Measurements from ENCODE around the gene RABAC1. TPM values are rescaled to one million over a fixed set of nuclear protein-coding genes. Genes with fewer than 3 reads are reported as not detected.

RABAC1 gene
- total RNA-seq, 6 experiments from 2014 or later: 53.6 to 124 (median 75.8) TPM

- Histone ChIP-seq H3K4me1 (no peaks in the 10 kb centered on the region), H3K4me3 (no peak overlapping the region), H3K36me3 (no peaks in the 10 kb centered on the region), H3K9me3 (no peaks in the 10 kb centered on the region), H3K27ac (no peak overlapping the region), H3K27me3 (no peaks in the 10 kb centered on the region)
- ATAC-seq: peak in 1 of 4 donors; percentile 9
- no peak for TF ChIP-seq POLR2A (IDR thresholded peaks at IDR 0.05)
- TF ChIP-seq, protein P1, sequence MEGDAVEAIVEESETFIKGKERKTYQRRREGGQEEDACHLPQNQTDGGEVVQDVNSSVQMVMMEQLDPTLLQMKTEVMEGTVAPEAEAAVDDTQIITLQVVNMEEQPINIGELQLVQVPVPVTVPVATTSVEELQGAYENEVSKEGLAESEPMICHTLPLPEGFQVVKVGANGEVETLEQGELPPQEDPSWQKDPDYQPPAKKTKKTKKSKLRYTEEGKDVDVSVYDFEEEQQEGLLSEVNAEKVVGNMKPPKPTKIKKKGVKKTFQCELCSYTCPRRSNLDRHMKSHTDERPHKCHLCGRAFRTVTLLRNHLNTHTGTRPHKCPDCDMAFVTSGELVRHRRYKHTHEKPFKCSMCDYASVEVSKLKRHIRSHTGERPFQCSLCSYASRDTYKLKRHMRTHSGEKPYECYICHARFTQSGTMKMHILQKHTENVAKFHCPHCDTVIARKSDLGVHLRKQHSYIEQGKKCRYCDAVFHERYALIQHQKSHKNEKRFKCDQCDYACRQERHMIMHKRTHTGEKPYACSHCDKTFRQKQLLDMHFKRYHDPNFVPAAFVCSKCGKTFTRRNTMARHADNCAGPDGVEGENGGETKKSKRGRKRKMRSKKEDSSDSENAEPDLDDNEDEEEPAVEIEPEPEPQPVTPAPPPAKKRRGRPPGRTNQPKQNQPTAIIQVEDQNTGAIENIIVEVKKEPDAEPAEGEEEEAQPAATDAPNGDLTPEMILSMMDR (IDR thresholded peaks at IDR 0.05): no peak
- no peak for DNase-seq
- intact Hi-C loops (cut with DNase I): no loop called here
- 80% methylated on average over 2 of the region's 19 CpGs for WGBS (ENCODE audit: insufficient coverage, low coverage, low lambda C conversion rate, missing lambda C conversion rate)
Observed at GRCh38 chr19:41969772-41970458, 10.8 kb upstream of the RABAC1 start.

- Histone ChIP-seq H3K4me3 (no peak overlapping the region), H3K36me3 (no peaks in the 10 kb centered on the region), H3K27ac (no peak overlapping the region), H3K27me3 (no peaks in the 10 kb centered on the region), H3K4me1 (no peaks in the 10 kb centered on the region), H3K9me3 (no peaks in the 10 kb centered on the region)
- TF ChIP-seq POLR2A (IDR thresholded peaks at IDR 0.05): no peak
- TF ChIP-seq, protein P1 (IDR thresholded peaks at IDR 0.05): no peak
- intact Hi-C loops (cut with DNase I): no loop called here
- peak in 1 of 3 donors; percentile 42 for DNase-seq
- ATAC-seq: peak in 1 of 4 donors; percentile 18
- 49% methylated on average over 7 of the region's 28 CpGs for WGBS (ENCODE audit: insufficient coverage, low coverage, low lambda C conversion rate, missing lambda C conversion rate)
Observed at GRCh38 chr19:41968751-41969595, 9.9 kb upstream of the RABAC1 start.

DNA sequence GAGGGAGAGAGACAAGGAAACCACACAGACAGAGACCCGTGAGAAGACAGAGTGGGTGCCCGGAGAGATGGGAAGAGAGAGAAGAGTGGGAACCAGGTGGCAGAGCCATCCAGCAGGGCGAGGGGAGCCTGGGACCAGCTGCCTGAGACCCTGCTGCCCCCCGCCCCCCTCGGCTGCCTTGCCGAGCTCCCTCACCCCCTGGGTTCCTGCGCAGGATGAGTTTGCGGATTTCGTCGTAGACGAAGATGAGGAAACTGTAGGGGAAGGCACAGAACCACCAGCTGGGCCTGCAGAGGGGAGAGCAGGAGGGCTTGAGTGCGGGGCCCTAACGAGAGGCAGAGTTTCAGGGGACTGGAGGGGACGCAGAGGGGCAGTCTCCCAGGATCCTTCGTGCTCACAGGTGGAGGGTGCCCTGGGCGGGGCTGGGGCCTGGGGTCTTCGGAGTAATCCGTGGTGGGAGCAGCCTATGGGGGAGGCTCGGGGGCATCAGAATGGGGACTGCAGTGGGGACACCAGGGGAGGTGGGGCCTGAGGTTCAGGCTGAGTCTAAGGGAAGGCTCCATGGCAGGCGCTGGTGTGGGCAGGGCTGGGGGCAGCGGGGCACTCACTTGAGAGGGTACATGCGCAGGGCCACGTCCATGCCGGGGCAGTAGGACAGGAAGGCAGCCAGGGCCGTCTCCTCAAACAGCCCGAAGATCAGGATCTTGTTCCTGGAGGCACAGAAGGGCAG lies 8.1 kb upstream of the RABAC1 start:
- ATAC-seq (peak in 1 of 4 donors; percentile 15), DNase-seq (no peak)
- Histone ChIP-seq H3K9me3 (no peaks in the 10 kb centered on the region), H3K36me3 (no peaks in the 10 kb centered on the region), H3K27ac (no peak overlapping the region), H3K4me1 (no peaks in the 10 kb centered on the region), H3K4me3 (no peak overlapping the region), H3K27me3 (no peaks in the 10 kb centered on the region)
- TF ChIP-seq, protein P1 (IDR thresholded peaks at IDR 0.05): no peak
- TF ChIP-seq POLR2A (IDR thresholded peaks at IDR 0.05): no peak
- 38% methylated on average over 8 of the region's 26 CpGs for WGBS (ENCODE audit: insufficient coverage, low coverage, low lambda C conversion rate, missing lambda C conversion rate)
- intact Hi-C loops (cut with DNase I): no loop called here

DNA sequence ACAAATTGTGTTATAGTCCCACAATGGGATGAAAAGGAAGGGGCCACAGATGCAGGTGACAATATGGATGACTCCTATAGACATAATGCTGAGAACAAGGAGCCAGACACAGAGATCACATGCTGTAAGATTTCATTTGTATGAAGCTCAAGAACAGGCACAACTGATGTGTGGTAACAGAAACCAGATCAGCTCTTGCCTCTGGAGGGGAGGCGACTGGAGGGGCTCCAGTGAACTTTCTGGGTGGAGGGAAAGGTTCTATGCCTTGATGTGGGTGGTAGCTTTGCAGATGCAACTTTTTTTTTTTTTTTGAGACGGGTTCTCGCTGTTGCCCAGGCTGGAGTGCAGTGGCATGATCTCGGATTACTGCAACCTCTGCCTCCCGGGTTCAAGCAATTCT lies 6.0 kb upstream of the RABAC1 start:
- DNase-seq: no peak
- TF ChIP-seq, protein P1 (IDR thresholded peaks at IDR 0.05): no peak
- no peak for TF ChIP-seq POLR2A (IDR thresholded peaks at IDR 0.05)
- H3K36me3 ChIP-seq: no peaks in the 10 kb centered on the region
- no peaks in the 10 kb centered on the region for H3K4me1 ChIP-seq
- H3K4me3 ChIP-seq: no peak overlapping the region
- 24% methylated on average over 3 of the region's 5 CpGs for WGBS (ENCODE audit: insufficient coverage, low coverage, low lambda C conversion rate, missing lambda C conversion rate)
- H3K9me3 ChIP-seq: no peaks in the 10 kb centered on the region
- no peak for ATAC-seq
- no peaks in the 10 kb centered on the region for H3K27me3 ChIP-seq
- no peak overlapping the region for H3K27ac ChIP-seq
- intact Hi-C loops (cut with DNase I): no loop called here
